Measurements from ENCODE around the gene ZMIZ2.
"Not testable (repeated sequence)": the region's sequence is repeated elsewhere in the genome, so short reads cannot be mapped to it uniquely, and the experiment has no call there.

ZMIZ2 gene, protein sequence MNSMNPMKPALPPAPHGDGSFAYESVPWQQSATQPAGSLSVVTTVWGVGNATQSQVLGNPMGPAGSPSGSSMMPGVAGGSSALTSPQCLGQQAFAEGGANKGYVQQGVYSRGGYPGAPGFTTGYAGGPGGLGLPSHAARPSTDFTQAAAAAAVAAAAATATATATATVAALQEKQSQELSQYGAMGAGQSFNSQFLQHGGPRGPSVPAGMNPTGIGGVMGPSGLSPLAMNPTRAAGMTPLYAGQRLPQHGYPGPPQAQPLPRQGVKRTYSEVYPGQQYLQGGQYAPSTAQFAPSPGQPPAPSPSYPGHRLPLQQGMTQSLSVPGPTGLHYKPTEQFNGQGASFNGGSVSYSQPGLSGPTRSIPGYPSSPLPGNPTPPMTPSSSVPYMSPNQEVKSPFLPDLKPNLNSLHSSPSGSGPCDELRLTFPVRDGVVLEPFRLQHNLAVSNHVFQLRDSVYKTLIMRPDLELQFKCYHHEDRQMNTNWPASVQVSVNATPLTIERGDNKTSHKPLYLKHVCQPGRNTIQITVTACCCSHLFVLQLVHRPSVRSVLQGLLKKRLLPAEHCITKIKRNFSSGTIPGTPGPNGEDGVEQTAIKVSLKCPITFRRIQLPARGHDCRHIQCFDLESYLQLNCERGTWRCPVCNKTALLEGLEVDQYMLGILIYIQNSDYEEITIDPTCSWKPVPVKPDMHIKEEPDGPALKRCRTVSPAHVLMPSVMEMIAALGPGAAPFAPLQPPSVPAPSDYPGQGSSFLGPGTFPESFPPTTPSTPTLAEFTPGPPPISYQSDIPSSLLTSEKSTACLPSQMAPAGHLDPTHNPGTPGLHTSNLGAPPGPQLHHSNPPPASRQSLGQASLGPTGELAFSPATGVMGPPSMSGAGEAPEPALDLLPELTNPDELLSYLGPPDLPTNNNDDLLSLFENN

DNA sequence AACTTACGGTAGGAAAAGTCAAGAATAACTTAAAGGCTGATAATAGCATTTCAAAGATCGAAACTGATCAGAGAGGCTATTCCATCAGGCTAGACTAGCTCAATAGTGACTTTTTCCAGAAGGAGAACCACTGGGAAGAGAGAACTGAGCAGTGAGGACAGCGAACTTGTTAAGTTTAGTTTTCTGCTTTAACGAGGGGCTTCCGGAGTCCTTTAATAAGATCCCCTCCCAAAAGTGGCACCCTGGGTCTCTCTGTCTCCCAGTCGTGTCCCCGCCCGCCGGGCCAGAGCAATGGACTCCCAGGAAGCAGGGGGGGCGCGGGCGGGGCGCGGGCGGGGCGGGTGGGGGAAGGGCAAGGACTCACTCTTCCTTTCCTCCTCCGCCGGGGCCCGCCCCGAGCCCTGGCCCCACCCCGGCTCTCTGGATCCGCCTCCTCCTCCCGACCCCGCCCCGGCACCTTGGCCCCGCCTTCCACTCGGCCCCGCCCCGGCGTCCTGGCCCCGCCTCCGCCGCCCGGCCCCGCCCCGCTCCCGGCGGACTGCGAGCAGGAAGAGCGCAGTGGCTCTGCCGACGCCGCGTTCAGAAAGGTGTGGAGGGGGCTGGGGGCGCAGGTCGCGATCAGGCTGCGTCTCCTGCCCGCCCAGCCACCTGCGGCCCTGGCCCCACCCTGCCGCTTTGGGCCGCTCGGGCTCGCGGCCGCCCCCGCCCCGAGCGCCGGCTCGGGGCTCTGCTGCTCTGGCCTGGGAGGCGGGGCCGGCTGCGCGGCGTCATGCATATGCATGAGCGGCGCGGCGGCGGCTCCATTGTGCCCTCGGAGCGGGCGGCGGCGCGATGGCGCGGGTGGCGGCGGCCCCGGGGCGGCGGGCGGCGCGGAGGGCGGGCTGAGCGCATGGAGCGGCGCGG is at the start of gene ZMIZ2:
TSS of gene ZMIZ2 (plus strand) at position 803 of the 903 bp plus-strand sequence. CDS start 7,403 bp downstream, outside the sequence.
- DNase-seq = peak; percentile 62

DNA sequence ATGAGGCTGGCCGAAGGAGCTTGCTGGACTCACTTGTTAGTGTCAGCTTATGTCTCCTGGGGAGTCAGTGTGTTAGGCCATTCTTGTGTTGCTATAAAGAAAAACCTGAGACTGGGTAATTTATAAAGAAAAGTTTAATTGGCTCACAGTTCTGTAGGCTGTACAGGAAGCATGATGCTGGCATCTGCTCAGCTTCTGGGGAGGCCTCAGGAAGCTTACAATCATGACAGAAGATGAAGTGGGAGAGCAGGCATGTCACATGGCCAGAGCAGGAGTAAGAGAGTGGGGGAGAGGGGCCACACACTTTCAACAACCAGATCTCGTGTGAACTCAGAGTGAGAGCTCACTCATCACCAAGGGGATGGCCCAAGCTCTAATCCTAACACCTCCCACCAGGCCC is 49.0 kb upstream of the ZMIZ2 start:
- DNase-seq = not testable (repeated sequence)

DNA sequence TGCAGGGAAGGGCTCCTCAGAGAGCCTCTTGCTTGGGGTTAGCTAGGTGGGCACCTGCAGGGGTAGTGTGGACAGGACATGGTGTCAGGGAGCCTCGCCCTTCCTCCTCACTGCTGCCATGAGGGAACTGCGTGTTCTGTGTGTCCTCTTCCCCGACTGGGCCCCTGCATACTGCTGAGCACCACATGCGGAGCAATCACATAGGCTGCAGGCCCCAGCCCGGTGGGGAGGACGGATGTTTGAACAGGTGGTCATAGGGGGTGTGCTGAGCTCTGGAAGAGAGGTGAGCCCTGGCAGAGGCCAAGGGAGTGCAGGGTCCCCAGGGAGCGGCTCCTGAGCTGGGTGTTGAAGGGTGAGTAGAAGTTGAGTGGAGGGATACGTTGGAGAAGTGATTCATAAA is 48.3 kb upstream of the ZMIZ2 start:
- no peak for DNase-seq

DNA sequence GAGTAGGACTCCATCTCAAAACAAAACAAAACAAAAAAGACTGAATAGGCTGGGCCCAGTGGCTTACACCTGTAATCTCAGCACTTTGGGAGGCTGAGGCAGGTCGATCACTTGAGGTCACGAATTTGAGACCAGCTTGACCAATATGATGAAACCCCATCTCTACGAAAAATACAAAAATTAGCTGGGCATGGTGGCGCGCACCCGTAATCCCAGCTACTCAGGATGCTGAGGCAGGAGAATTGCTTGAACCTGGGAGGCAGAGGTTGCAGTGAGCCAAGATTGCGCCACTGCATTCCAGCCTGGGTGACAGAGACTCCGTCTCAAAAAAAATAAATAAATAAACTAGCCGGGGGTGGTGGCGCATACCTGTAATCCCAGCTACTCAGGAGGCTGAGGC is 45.3 kb upstream of the ZMIZ2 start:
- not testable (repeated sequence) for DNase-seq

DNA sequence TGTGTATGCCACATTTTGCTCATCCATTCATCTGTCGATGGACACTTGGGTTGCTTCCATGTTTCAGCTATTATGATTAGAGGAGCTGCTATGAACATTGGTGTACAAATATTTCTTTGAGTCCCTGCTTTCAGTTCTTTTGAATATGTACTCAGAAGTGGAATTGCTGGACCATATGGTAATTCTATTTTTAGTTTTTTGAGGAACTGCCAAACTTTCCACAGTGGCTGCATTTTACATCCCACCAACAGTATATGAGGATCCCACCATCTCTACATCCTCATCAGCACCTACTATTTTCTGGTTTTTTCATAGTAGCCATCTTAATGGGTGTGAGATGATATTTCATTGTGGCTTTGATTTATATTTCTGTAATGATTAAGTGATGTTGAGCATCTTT is 44.7 kb upstream of the ZMIZ2 start:
- peak; percentile 17 for DNase-seq

DNA sequence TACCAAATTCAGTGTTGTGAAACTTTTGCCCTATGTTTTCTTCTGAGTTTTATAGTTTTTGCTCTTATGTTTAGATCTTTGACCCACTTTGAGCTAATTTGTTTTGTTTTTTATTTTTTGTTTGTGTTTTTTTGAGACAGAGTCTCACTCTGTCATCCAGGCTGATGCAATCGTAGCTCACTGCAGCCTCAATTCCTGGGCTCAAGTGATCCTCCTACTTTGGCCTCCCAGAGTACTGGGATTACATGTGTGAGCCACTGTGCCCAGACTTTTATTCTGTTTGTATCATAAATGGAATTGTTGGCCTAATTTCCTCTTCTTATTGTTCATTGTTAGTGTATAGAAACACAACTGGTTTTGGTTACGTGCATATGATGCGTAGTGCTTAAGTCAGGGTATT is 43.2 kb upstream of the ZMIZ2 start:
- no peak for DNase-seq

DNA sequence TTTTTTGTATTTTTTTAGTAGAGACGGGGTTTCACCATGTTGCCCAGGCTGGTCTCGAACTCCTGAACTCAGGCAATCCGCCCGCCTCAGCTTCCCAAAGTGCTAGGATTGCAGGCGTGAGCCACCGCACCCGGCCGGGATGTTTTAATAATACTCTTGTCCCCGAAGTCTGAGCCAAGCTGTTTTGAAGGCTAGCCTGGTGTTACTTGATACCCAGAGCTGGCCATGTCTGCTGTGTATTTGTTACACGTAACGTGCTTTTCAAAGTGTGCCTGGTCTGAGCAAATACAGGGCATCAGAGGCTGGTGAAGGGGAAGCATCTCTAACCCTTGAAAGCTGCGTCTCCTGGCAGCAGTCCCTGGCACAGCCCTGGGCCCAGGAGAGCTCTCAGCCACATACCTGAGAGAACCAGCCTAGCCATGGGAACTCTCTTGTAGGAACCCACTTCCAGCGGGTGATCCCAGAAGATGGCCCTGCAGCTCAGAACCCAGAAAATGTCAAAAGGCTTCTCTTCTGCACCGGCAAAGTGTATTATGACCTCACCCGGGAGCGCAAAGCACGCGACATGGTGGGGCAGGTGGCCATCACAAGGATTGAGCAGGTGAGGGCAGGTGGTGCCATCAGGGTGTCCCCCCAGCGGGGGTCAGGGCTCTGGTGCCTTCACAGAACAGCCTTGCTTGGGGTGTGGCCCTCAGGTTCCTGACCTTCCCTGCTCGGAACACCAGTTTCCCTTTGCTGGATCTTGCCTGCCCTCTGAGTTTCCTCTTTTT is 41.7 kb upstream of the ZMIZ2 start:
- DNase-seq = no peak

DNA sequence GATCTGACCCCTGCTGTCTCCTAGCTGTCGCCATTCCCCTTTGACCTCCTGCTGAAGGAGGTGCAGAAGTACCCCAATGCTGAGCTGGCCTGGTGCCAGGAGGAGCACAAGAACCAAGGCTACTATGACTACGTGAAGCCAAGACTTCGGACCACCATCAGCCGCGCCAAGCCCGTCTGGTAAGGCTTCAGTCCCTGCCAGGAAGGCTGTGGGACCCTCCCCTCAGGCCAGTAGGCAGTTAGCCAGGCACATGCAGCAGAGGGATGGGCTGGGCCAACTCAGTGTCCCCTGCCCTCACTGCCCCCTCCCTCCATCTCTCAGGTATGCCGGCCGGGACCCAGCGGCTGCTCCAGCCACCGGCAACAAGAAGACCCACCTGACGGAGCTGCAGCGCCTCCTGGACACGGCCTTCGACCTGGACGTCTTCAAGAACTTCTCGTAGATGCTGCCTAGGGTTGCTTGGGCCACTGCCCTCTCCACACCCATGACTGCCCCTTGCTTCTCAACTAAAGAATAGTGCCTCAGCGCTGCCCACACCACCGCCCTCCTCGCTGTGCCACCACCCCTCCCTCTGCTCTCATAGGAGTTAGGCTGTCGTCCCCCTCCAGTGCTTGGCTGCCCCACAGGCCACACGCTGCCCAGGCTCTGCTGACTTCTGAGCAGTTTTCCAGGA is 41.0 kb upstream of the ZMIZ2 start:
- DNase-seq = no peak

DNA sequence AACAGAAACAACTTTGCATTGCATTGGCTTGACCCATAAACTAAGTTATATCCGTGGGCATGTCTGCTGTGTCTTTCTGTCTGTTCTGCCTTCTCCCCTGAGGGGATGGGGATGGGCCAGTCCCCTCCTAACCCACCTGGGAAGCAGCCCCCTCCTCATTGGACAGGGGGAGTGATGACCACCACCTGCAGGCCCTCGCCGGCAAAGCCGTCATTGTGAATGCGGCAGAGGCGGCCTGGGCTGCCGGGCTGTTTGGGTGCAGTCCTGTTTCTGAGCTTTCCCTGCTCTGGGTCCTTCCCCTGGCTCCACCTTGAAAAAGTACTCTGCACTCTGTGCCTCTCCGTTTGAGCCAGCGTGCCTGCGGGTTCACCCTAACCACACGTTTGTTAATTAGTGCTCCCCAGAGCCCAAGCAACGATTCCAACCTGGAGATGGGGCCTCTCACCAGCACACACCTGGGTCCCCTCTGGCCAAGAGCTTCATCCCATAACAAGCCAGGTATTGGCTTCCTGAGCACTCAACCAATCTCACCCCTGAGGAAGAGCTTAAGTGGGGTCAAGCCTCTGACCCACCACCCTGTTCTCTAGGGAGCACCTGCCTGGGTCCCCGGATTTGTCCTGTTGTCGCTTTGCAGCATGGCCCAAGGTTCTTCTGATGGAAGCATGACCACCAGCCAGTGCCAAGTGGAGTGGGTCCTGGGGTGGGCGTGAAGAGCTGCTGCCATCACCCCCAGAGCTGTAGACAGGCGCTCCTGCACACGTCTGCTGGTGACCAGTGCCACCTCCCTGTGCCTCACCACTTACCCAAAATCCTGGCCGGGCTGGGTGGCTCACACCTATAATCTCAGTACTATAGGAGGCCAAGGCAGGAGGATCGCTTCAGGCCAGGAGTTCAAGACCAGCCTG is 39.4 kb upstream of the ZMIZ2 start:
- peak; percentile 13 for DNase-seq

DNA sequence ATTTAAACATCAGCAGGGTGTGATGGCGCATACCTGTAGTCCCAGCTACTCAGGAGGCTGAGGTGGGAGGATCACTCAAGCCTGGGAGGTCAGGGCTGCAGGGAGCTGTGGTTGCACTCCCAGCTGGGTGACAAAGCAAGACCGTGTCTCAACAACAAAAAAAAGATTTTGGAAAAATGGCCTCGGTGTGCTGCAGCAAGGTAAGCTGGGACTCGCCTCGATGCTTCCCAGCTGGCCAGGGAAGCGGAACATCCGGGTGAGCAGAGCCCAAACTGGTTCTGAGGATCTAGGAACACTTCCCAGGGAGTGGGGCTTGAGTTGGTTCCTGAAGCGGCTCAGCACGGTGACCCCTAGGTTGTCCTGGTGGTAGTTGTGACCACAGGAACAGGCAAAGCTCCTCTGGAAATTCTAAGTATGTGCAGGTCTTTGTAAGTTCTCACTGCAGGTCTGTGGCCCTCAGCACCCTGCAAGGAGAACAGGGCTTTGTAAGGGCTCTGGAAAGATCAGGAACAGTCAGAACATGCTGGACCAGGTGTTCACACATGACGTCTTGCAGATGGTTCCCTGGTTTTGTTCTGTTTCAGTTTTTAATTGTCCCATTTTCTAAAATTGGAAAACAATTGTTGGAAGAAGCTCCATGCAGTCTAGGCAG is 38.6 kb upstream of the ZMIZ2 start:
- no peak for DNase-seq

DNA sequence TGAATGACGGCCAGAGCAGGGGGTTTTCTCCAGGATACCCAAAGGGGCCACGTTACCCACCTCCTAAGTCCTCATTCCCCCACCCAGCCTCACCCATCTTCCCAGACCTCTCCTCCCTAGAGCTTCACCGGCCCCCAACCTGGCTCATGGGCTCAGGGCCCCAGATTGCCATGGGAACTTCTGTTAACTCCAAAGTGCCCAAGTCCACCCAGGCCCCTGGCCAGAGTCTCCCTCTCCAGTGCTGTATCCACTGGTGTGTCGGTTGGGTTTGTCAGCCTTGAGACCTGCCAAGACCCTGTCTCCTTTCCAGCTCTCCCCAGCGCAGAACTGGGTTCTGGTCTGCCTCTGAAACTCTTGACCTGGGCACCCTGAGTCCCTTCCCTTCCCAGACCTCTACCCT is 37.1 kb upstream of the ZMIZ2 start:
- DNase-seq = no peak

DNA sequence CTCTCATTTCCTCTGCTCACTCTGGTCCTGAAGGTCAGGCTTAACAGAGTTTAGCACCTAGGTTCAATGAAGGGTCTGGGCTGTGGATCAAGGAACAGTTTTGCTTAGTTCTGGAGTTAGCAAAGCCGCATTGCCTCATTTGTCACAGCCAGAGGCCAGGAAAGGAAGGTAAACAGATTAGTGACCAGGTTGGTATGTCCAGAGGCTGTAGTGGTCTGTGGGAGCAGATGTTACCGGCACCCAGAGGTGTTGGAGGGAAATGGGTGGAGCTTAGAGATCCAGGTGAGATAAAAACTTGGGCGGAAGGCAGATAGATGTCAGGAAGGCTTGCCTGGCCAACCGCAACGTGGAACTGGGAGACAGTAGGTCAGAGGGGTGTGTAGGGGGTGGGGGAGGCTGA is 36.6 kb upstream of the ZMIZ2 start:
- DNase-seq = no peak

DNA sequence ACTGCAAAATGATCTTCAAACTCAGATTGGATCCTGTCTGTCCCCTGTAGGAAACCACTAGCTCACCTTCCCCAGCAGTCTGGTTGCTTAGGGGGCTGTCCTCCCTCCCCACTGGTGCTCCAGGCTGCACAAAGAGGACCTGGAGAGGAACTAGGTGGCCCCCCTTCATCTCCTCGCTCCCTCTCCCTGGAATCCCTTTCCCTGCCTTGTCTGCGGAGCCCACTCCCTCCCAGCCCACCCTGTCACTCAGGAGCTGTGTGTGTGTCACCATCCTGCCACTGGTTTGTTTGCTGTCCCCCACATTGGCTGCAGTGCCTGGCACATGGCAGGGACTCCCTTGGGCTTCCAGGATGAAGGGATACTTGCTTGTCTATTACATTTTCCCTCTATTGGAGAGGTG is 35.5 kb upstream of the ZMIZ2 start:
- DNase-seq = no peak

DNA sequence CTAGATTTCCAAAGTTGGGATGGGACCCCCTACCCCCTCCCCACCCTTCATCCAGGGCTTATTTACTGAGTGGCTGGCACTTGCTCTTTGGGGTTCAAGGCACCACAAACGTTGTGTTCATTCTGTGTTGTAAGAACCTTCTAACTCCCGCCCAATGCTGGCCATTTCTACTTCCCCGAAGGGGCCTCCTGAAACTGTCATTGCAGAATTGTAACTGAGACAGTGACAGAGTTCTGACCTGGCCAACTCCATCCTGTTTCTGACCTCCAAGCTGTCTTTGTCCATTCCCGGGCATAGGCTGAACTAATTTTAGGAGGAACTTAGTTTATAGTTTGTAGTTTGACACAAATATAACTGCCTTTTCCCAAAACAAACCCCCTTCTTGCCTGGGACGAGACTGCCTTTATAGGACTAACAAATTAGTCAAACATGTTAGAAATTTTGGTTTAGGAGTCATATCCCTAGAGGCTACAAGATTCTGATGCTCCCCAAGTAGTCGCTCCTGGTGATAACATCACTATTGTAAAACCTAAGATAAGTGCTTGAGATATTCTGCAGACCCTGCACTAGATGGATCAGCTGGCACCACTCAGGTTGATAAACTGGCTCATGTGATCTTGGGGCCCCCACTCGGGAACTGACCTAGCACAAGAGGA is 34.8 kb upstream of the ZMIZ2 start:
- DNase-seq = peak; percentile 45

DNA sequence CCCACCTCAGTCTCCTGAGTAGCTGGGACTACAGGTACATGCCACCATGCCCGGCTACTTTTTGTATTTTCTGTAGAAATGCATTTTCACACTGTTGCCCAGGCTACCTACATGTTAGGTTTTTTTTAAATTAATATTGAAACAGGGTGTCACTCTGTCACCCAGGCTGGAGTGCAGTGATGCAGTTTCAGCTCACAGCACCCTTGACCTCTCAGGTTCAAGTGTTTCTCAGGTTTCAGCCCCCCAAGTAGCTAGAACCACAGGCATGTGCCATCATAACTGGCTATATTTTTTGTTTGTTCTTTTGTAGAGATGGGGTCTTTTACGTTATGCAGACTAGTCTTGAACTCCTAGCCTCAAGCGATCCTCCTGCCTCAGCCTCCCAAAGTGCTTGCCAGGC is 32.4 kb upstream of the ZMIZ2 start:
- no peak for DNase-seq

DNA sequence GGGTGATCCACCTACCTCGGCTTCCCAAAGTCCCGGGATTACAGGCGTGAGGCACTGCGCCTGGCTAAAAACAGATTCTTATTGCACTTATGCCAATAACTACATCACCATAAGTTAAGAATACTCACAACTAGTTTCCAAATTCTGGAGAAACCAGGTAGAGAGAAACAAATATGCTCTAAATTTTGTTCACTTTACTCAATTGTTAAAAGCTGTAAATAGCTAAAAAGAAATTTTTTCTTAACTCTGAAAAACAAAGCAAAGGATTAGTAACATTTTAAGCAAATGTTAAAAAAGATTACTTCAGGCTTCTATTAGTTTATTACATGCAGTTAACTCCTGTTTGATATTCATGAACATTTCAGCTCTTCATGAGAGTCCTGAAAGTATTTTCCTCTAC is 28.3 kb upstream of the ZMIZ2 start:
- no peak for DNase-seq

DNA sequence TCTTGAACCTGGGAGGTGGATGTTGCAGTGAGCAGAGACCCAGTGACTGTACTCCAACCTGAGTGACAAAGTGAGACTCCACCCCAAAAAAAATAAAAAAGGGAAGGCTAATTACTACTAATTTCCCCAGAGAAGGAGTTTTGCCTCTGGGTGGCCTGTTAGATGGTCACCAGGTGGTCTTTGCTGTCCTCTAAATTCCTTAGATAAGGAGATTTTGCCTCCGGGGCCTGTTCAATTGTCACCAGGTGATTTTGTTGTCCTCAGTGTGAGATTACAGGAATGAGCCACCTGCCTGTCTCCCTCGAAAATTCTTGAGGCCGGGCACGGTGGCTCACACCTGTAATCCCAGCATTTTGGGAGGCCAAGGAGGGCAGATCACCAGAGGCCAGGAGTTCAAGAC is 24.4 kb upstream of the ZMIZ2 start:
- DNase-seq = no peak

DNA sequence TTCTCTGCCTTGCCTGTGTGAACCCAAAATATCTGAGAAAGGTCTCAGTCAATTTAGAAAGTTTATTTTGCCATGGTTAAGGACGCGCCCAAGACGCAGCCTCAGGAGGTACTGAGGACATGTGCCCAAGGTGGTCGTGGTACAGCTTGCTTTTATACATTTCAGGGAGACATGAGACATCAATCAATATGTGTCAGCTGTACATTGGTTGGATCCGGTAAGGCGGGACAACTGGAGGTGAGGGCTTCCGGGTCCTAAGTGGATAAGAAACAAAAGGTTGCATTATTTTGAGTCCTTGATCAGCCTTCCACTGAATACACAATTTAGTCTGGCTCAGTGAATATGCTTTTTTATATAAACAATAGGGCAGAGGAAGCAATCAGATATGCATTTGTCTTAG is 22.4 kb upstream of the ZMIZ2 start:
- DNase-seq = not testable (repeated sequence)

All from MV-4-11 (cell line).